Loucy (cell line): Measurements from ENCODE around the gene RAB4A.
A peak's percentile ranks its signal among the peaks of the same experiment; 100 is the strongest.

Experiments used
- H2AFZ ChIP-seq: fragments of 200-600 bp; sonication (generic); 2 replicates; pipeline ENCODE4 v1.6.0; 2016; ENCODE audit warnings: antibody characterized with exemption, mild to moderate bottlenecking, low read length, moderate library complexity
- H3F3A ChIP-seq: fragments of 200-600 bp; 2 replicates; pipeline ENCODE4 v1.6.0; 2016; ENCODE audit warnings: antibody characterized with exemption, low read depth, mild to moderate bottlenecking
- H3K27me3 ChIP-seq: fragments of 200-600 bp; sonication (generic); 2 replicates; pipeline ENCODE4 v1.6.1; 2014; ENCODE audit warnings: low read length, mild to moderate bottlenecking; ENCODE audit not compliant: insufficient read depth, poor library complexity, severe bottlenecking
- H3K36me3 ChIP-seq: fragments of 200-600 bp; sonication (generic); 2 replicates; pipeline ENCODE4 v1.6.1; 2016; ENCODE audit warnings: low read length; ENCODE audit not compliant: insufficient read depth
- H3K4me1 ChIP-seq: fragments of 200-600 bp; sonication (generic); 2 replicates; pipeline ENCODE4 v1.5.1; 2014; ENCODE audit warnings: low read length, mild to moderate bottlenecking; ENCODE audit not compliant: insufficient read depth, poor library complexity, severe bottlenecking
- H3K4me2 ChIP-seq: fragments of 200-600 bp; sonication (generic); 2 replicates; pipeline ENCODE4 v1.6.0; 2014; ENCODE audit warnings: antibody characterized with exemption, low read length, low read depth, mild to moderate bottlenecking; ENCODE audit not compliant: poor library complexity, severe bottlenecking
- H3K4me3 ChIP-seq: fragments of 200-600 bp; sonication (generic); 2 replicates; pipeline ENCODE4 v1.5.1; 2014; ENCODE audit warnings: low read length, mild to moderate bottlenecking, mixed read lengths; ENCODE audit not compliant: poor library complexity, severe bottlenecking
- H3K79me2 ChIP-seq: fragments of 200-600 bp; sonication (generic); 2 replicates; pipeline ENCODE4 v1.6.1; 2014; ENCODE audit warnings: low read length; ENCODE audit not compliant: insufficient read depth
- H3K9ac ChIP-seq: fragments of 200-600 bp; sonication (generic); 2 replicates; pipeline ENCODE4 v1.6.0; 2014; ENCODE audit warnings: mild to moderate bottlenecking, low read depth, low read length, moderate library complexity; ENCODE audit not compliant: poor library complexity, severe bottlenecking
- H3K9me2 ChIP-seq: fragments of 200-600 bp; sonication (generic); replicated peaks from 2 replicates; pipeline ENCODE4 v1.6.1; 2016; ENCODE audit warnings: low read depth, low read length, mixed read lengths
- H3K9me3 ChIP-seq: fragments of 200-600 bp; sonication (generic); 2 replicates; pipeline ENCODE4 v1.6.1; 2014; ENCODE audit warnings: mild to moderate bottlenecking, antibody characterized with exemption, low read length, low read depth; ENCODE audit not compliant: insufficient read depth
- H4K20me1 ChIP-seq: fragments of 200-600 bp; sonication (generic); 2 replicates; pipeline ENCODE4 v1.6.0; 2014; ENCODE audit warnings: antibody characterized with exemption, low read length, mild to moderate bottlenecking; ENCODE audit not compliant: insufficient read depth, poor library complexity, severe bottlenecking
- EZH2phosphoT487 ChIP-seq: fragments of 200-600 bp; IDR thresholded peaks from 2 replicates; pipeline ENCODE4 v1.6.1; 2018; ENCODE audit warnings: antibody characterized with exemption, mild to moderate bottlenecking, moderate library complexity, borderline replicate concordance
- TF ChIP-seq, protein P1 (sequence below): fragments of 200-600 bp; sonication (generic); conservative IDR thresholded peaks from 2 replicates; pipeline ENCODE4 v1.5.1; 2014; ENCODE audit warnings: mild to moderate bottlenecking, antibody characterized with exemption, low read length

RAB4A gene

GRCh38 chr1:229339520-229339919 is 68.6 kb downstream of the RAB4A start:
- Histone ChIP-seq H3F3A (no peaks in the 10 kb centered on the region; the same call in 1 of the 2 replicates), H3K9me3 (no peaks in the 10 kb centered on the region), H3K4me3 (peak overlapping the region; percentile 85), H3K4me2 (peak overlapping the region; percentile 84), H3K9ac (peak overlapping the region; percentile 42), H3K79me2 (peaks cover 66% of the 10 kb centered on the region), H3K9me2 (no peaks in the 10 kb centered on the region), H3K36me3 (no peaks in the 10 kb centered on the region), H2AFZ (no peak overlapping the region), H4K20me1 (peaks cover 28% of the 10 kb centered on the region), H3K27me3 (no peaks in the 10 kb centered on the region), H3K4me1 (peaks cover 44% of the 10 kb centered on the region)
- TF ChIP-seq, protein P1, sequence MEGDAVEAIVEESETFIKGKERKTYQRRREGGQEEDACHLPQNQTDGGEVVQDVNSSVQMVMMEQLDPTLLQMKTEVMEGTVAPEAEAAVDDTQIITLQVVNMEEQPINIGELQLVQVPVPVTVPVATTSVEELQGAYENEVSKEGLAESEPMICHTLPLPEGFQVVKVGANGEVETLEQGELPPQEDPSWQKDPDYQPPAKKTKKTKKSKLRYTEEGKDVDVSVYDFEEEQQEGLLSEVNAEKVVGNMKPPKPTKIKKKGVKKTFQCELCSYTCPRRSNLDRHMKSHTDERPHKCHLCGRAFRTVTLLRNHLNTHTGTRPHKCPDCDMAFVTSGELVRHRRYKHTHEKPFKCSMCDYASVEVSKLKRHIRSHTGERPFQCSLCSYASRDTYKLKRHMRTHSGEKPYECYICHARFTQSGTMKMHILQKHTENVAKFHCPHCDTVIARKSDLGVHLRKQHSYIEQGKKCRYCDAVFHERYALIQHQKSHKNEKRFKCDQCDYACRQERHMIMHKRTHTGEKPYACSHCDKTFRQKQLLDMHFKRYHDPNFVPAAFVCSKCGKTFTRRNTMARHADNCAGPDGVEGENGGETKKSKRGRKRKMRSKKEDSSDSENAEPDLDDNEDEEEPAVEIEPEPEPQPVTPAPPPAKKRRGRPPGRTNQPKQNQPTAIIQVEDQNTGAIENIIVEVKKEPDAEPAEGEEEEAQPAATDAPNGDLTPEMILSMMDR: no peak
- no peak for TF ChIP-seq EZH2phosphoT487

- H3K79me2 ChIP-seq: peaks cover 60% of the 10 kb centered on the region
- H3K9me2 ChIP-seq: no peaks in the 10 kb centered on the region
- peak overlapping the region; percentile 42 for H3K9ac ChIP-seq
- H2AFZ ChIP-seq: no peak overlapping the region
- peaks cover 44% of the 10 kb centered on the region for H3K4me1 ChIP-seq
- peak overlapping the region; percentile 85 for H3K4me3 ChIP-seq
- no peaks in the 10 kb centered on the region; the same call in 1 of the 2 replicates for H3F3A ChIP-seq
- TF ChIP-seq, protein P1: no peak
- TF ChIP-seq EZH2phosphoT487: no peak
- peak overlapping the region; percentile 84 for H3K4me2 ChIP-seq
- H4K20me1 ChIP-seq: peaks cover 28% of the 10 kb centered on the region
- H3K9me3 ChIP-seq: no peaks in the 10 kb centered on the region
- no peaks in the 10 kb centered on the region for H3K27me3 ChIP-seq
- H3K36me3 ChIP-seq: no peaks in the 10 kb centered on the region
These were observed 69.6 kb downstream of the RAB4A start for GRCh38 chr1:229340496-229340895.

DNA sequence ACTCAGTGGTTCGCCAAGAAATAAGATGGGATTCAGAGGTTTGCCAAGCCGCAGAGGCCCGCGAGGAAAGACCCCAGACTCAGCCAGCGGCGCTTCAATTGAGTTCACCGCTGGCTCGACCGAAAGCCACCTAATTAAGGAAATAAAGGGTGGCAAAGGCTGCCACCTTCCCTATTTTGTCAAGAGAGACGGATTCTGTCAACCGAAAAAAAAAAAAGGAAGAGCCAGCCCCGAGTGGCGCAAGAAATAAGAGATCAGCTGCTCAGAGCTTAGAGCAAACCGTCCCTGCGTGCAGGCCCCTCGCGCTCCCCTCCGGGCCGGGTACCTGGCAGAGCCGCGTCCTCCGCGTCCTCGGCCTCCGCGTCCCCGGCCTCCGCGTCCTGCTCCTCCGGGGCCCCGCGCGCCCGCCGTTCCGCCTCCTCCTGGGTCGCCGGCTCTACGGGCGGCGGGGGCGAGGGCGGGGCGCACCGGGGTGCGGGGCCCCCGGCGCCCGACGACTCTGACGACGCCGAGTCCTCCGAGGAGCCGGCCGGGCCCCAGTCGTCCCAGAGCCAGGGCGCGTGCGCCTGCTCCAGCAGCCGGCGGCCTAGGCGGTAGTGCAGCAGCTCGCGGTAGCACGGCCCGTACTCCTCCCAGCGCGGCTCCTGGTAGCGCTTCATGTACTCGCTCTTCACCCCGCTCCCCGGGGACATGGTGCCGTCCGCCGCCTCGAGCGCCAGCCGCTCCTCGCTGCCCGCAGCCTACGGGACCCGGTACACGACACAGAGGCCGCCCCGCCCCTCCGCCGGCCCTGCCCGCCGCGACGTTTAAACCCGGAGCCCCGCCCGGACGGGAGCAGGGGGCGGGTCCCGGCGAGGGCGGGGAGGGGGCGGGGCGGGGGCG is 71.1 kb downstream of the RAB4A start:
- Histone ChIP-seq H3K9me3 (no peaks in the 10 kb centered on the region), H3K27me3 (no peaks in the 10 kb centered on the region), H3K4me2 (peak overlapping the region; percentile 84), H3K9ac (peak overlapping the region; percentile 81), H3K79me2 (peaks cover 48% of the 10 kb centered on the region), H3K4me3 (peak overlapping the region; percentile 85), H3K4me1 (peaks cover 37% of the 10 kb centered on the region), H2AFZ (peak overlapping the region; percentile 67; the same call in 1 of the 2 replicates), H3F3A (no peaks in the 10 kb centered on the region; the same call in 1 of the 2 replicates), H4K20me1 (peaks cover 21% of the 10 kb centered on the region), H3K9me2 (no peaks in the 10 kb centered on the region), H3K36me3 (no peaks in the 10 kb centered on the region)
- TF ChIP-seq, protein P1: no peak
- TF ChIP-seq EZH2phosphoT487: no peak
